ENCODE results near the gene DHRSX. TPM values are rescaled to one million over a fixed set of nuclear protein-coding genes. Genes with fewer than 3 reads are reported as not detected.
A peak's percentile ranks its signal among the peaks of the same experiment; 100 is the strongest.

The DHRSX gene
- total RNA-seq (2021; fragmentation: NEBNext Ultra II Directional; extraction: Animal tissue kit (Norgen Biotek cat#: 25700)), result 29.1 and 35.1 TPM in 2 replicates
- 43.4 and 46.8 TPM in 2 replicates for polyA plus RNA-seq (2011; rRNA removed)
- polyA plus RNA-seq (2011; cell fraction: cytosol; rRNA removed), result 36.5 TPM
- polyA plus RNA-seq (2011; cell fraction: nucleus; rRNA removed), result 54.8 TPM
- polyA plus RNA-seq (2012, experiment 1 of 2), result 29.2 to 34.0 TPM (median 33.8 TPM) in 4 replicates
- polyA plus RNA-seq (2012, experiment 2 of 2), result 30.9 TPM
- polyA plus RNA-seq (2013, experiment 1 of 2), result 22.1 TPM
- polyA plus RNA-seq (2013, experiment 2 of 2), result 23.6 TPM
- 51.6 and 57.5 TPM in 2 replicates for polyA minus RNA-seq (2011; rRNA and poly(A)+ RNA removed)
- polyA minus RNA-seq (2011; cell fraction: cytosol; rRNA and poly(A)+ RNA removed), result 15.0 TPM
- polyA minus RNA-seq (2011; cell fraction: nucleus; rRNA and poly(A)+ RNA removed), result 45.8 TPM
- long read RNA-seq, experiment 1, transcript DHRSX-201 (7 exons, 2,571 nt), result major isoform, 10 of 65 reads
- long read RNA-seq, experiment 1, partial matches to known transcripts, result 11 of 65 reads
- long read RNA-seq, experiment 1, other reads (novel, unspliced or antisense), result 44 of 65 reads
- long read RNA-seq, experiment 2, partial matches to known transcripts, result 1 of 6 reads
- long read RNA-seq, experiment 2, other reads (novel, unspliced or antisense), result 5 of 6 reads

GRCh38 chrX:2500803-2501558 lies at the start of gene DHRSX, which contains the start of gene ZBED1:
Gene DHRSX (minus strand): TSS chrX:2500976. CDS start chrX:2500925, 51 bp downstream.
Gene ZBED1 (minus strand): TSS chrX:2500976. CDS start chrX:2490719, 10,257 bp downstream.
- Histone ChIP-seq H3K4me3 (ENCODE audit: extremely low read depth in 1 of 4, insufficient read depth in 2 of 4, low read depth in 3 of 4, low read length in 4 of 4) (peak within 1 kb of the TSS; percentile 71 to 96 (median 80)), H3K79me2 (ENCODE audit: control insufficient read depth in 1 of 2, insufficient read depth in 2 of 2, low read length in 2 of 2) (peaks cover 5 to 41% of the 10 kb centered on the region in 2 experiments; a peak in 3 of 4 replicates), H3K23me2 (ENCODE audit: low read depth, low read length) (peaks cover 4% of the 10 kb centered on the region; the same call in 1 of the 2 replicates), H2BK15ac (ENCODE audit: low read length) (no peak within 1 kb of the TSS), H3K18ac (ENCODE audit: extremely low read depth, low read length) (no peak within 1 kb of the TSS; the same call in none of the 2 replicates), H3K56ac (replicated peaks; ENCODE audit: insufficient read length, low read depth, low read length) (no peak within 1 kb of the TSS), H4K8ac (ENCODE audit: extremely low read depth, insufficient read depth, low read length) (peak within 1 kb of the TSS; percentile 89), H3K27me3 (replicated peaks in 1 of 4; ENCODE audit: control insufficient read depth in 3 of 4, extremely low read depth in 1 of 4, insufficient read depth in 3 of 4, low read length in 3 of 4) (no peaks in the 10 kb centered on the region), H4K91ac (replicated peaks; ENCODE audit: insufficient read length, low read length) (peak within 1 kb of the TSS; percentile 88), H3K23ac (ENCODE audit: insufficient read length) (no peak within 1 kb of the TSS), H3K27ac (ENCODE audit: low read depth, low read length) (peak within 1 kb of the TSS; percentile 60; the same call in 1 of the 2 replicates), H2BK20ac (ENCODE audit: low read length) (no peak within 1 kb of the TSS), H2AFZ (ENCODE audit: low read length) (no peak within 1 kb of the TSS), H3K9ac (replicated peaks in 1 of 4; ENCODE audit: extremely low read depth in 1 of 4, low read depth in 3 of 4, low read length in 3 of 4) (peak within 1 kb of the TSS; percentile 48 to 83 (median 68); a peak in 6 of 7 replicates), H2AK5ac (ENCODE audit: low read depth, low read length) (no peak within 1 kb of the TSS; the same call in 1 of the 2 replicates), H2BK5ac (ENCODE audit: low read depth, low read length) (peak within 1 kb of the TSS; percentile 44), H4K20me1 (replicated peaks in 1 of 2; ENCODE audit: control insufficient read depth in 1 of 2, insufficient read depth in 2 of 2, low read length in 2 of 2) (peaks cover 0 to under 1% of the 10 kb centered on the region in 2 experiments), H2BK12ac (ENCODE audit: low read depth, low read length) (0 out of 2 replicates have a peak within 1 kb of the TSS, but pooled peaks have one; percentile 50), H3K14ac (ENCODE audit: insufficient read length) (no peak within 1 kb of the TSS), H4K5ac (ENCODE audit: insufficient read length, low read depth, low read length) (peak within 1 kb of the TSS; percentile 28), H2BK120ac (replicated peaks; ENCODE audit: low read depth, low read length) (no peak within 1 kb of the TSS), H3K36me3 (ENCODE audit: control insufficient read depth in 2 of 4, insufficient read depth in 4 of 4, low read length in 3 of 4) (peaks cover 0 to 13% (median 0%) of the 10 kb centered on the region in 4 experiments; a peak in 2 of 8 replicates), H3K79me1 (ENCODE audit: low read depth, low read length) (no peaks in the 10 kb centered on the region; the same call in 1 of the 2 replicates), H3K9me3 (ENCODE audit: insufficient read depth in 2 of 2, low read depth in 1 of 2, low read length in 1 of 2) (no peaks in the 10 kb centered on the region), H3K4me2 (ENCODE audit: insufficient read depth in 1 of 2, low read depth in 2 of 2, low read length in 2 of 2) (peak within 1 kb of the TSS; percentile 53 to 77), H3K4me1 (replicated peaks in 1 of 4; ENCODE audit: control insufficient read depth in 3 of 4, insufficient read depth in 4 of 4, low read length in 3 of 4) (peaks cover 0 to 13% (median 9%) of the 10 kb centered on the region in 4 experiments; a peak in 5 of 7 replicates), H3K4ac (replicated peaks; ENCODE audit: insufficient read length, low read depth, low read length) (no peak within 1 kb of the TSS)
- 74% methylated on average over 2 of the region's 57 CpGs; no CpG with 5 or more reads in 1 of the 2 experiments for WGBS, 2 experiments (ENCODE audit: extremely low coverage in 1 of 2, insufficient coverage in 1 of 2, insufficient read length in 1 of 2, insufficient replicate concordance in 2 of 2, low coverage in 1 of 2, low lambda C conversion rate in 2 of 2, missing lambda C conversion rate in 1 of 2)
- CTCF ChIA-PET (ENCODE audit: partially characterized antibody), result no interaction called here
- DNase-seq (ENCODE audit: low read depth in 1 of 2, low spot score in 2 of 2) (peak in 1 of 2 experiments; percentile 67), FAIRE-seq (no peak)
- POLR2A ChIA-PET (ENCODE audit: partially characterized antibody), result no interaction called here
- peak in 1 of 2 experiments; percentile 66; a peak in 2 of 3 replicates for TF ChIP-seq POLR2A (IDR thresholded peaks at IDR 0.05; ENCODE audit: control extremely low read depth in 1 of 2, low read depth in 2 of 2, low read length in 2 of 2)
- TF ChIP-seq TAF1 (IDR thresholded peaks at IDR 0.05; ENCODE audit: low read depth, low read length), result 0 out of 2 replicates have a peak, but pooled peaks have one; percentile 41
- no peak for TF ChIP-seq SIRT6 (IDR thresholded peaks at IDR 0.05; ENCODE audit: low read length)
- no peak for TF ChIP-seq SP2 (IDR thresholded peaks at IDR 0.05; ENCODE audit: low read length)
- TF ChIP-seq BCL11A (IDR thresholded peaks at IDR 0.05; ENCODE audit: low read depth in 2 of 2, low read length in 2 of 2), result no peak
- TF ChIP-seq JUND (IDR thresholded peaks at IDR 0.05; ENCODE audit: low read length), result no peak
- TF ChIP-seq MAX (IDR thresholded peaks at IDR 0.05), result 0 out of 2 replicates have a peak, but pooled peaks have one; percentile 23
- TF ChIP-seq POLR2AphosphoS5 (IDR thresholded peaks at IDR 0.05; ENCODE audit: low read depth, low read length), result peak; percentile 38; the same call in 1 of the 2 replicates
- TF ChIP-seq YY1 (IDR thresholded peaks at IDR 0.05; ENCODE audit: low read depth, low read length), result peak; percentile 68; the same call in 1 of the 2 replicates
